ENCODE data around the gene IQGAP2.
A peak's percentile ranks its signal among the peaks of the same experiment; 100 is the strongest.

Gene IQGAP2

GRCh38 chr5:76499507-76500161 lies 96.5 kb downstream of the IQGAP2 start:
- TF ChIP-seq GATA3 (IDR thresholded peaks at IDR 0.05; ENCODE audit: low read depth, low read length) (no peak), GATA2 (IDR thresholded peaks at IDR 0.05; ENCODE audit: low read depth, low read length) (no peak)

- TF ChIP-seq GATA2 (IDR thresholded peaks at IDR 0.05; ENCODE audit: low read depth, low read length) (no peak), GATA3 (IDR thresholded peaks at IDR 0.05; ENCODE audit: low read depth, low read length) (no peak)
Observed at GRCh38 chr5:76500633-76501393, 97.7 kb downstream of the IQGAP2 start.

- TF ChIP-seq GATA2 (IDR thresholded peaks at IDR 0.05; ENCODE audit: low read depth, low read length) (no peak), GATA3 (IDR thresholded peaks at IDR 0.05; ENCODE audit: low read depth, low read length) (no peak)
Observed at GRCh38 chr5:76503929-76504328, 100.8 kb downstream of the IQGAP2 start.

- no peak for TF ChIP-seq GATA2 (IDR thresholded peaks at IDR 0.05; ENCODE audit: low read depth, low read length)
- TF ChIP-seq GATA3 (IDR thresholded peaks at IDR 0.05; ENCODE audit: low read depth, low read length): no peak
Observed at GRCh38 chr5:76504901-76505564, 101.9 kb downstream of the IQGAP2 start.

GRCh38 chr5:76513476-76513875 lies 110.4 kb downstream of the IQGAP2 start:
- TF ChIP-seq GATA3 (IDR thresholded peaks at IDR 0.05; ENCODE audit: low read depth, low read length): no peak
- no peak for TF ChIP-seq GATA2 (IDR thresholded peaks at IDR 0.05; ENCODE audit: low read depth, low read length)

- TF ChIP-seq GATA3 (IDR thresholded peaks at IDR 0.05; ENCODE audit: low read depth, low read length) (no peak), GATA2 (IDR thresholded peaks at IDR 0.05; ENCODE audit: low read depth, low read length) (peak; percentile 50)
Observed at GRCh38 chr5:76514292-76514691, 111.2 kb downstream of the IQGAP2 start.

GRCh38 chr5:76514713-76515112 lies 111.6 kb downstream of the IQGAP2 start:
- TF ChIP-seq GATA3 (IDR thresholded peaks at IDR 0.05; ENCODE audit: low read depth, low read length) (no peak), GATA2 (IDR thresholded peaks at IDR 0.05; ENCODE audit: low read depth, low read length) (no peak)

- TF ChIP-seq GATA3 (IDR thresholded peaks at IDR 0.05; ENCODE audit: low read depth, low read length) (no peak), GATA2 (IDR thresholded peaks at IDR 0.05; ENCODE audit: low read depth, low read length) (no peak)
Observed at GRCh38 chr5:76517334-76517733, 114.2 kb downstream of the IQGAP2 start.

GRCh38 chr5:76521240-76521758 lies 118.2 kb downstream of the IQGAP2 start:
- no peak for TF ChIP-seq GATA2 (IDR thresholded peaks at IDR 0.05; ENCODE audit: low read depth, low read length)
- no peak for TF ChIP-seq GATA3 (IDR thresholded peaks at IDR 0.05; ENCODE audit: low read depth, low read length)

GRCh38 chr5:76522103-76522935 lies 119.2 kb downstream of the IQGAP2 start:
- TF ChIP-seq GATA3 (IDR thresholded peaks at IDR 0.05; ENCODE audit: low read depth, low read length) (no peak), GATA2 (IDR thresholded peaks at IDR 0.05; ENCODE audit: low read depth, low read length) (no peak)

GRCh38 chr5:76524101-76524835 lies 121.2 kb downstream of the IQGAP2 start:
- no peak for TF ChIP-seq GATA3 (IDR thresholded peaks at IDR 0.05; ENCODE audit: low read depth, low read length)
- TF ChIP-seq GATA2 (IDR thresholded peaks at IDR 0.05; ENCODE audit: low read depth, low read length): no peak

- TF ChIP-seq GATA2 (IDR thresholded peaks at IDR 0.05; ENCODE audit: low read depth, low read length) (no peak), GATA3 (IDR thresholded peaks at IDR 0.05; ENCODE audit: low read depth, low read length) (no peak)
Observed at GRCh38 chr5:76524868-76525267, 121.8 kb downstream of the IQGAP2 start.

GRCh38 chr5:76525956-76526355 lies 122.9 kb downstream of the IQGAP2 start:
- TF ChIP-seq GATA2 (IDR thresholded peaks at IDR 0.05; ENCODE audit: low read depth, low read length) (no peak), GATA3 (IDR thresholded peaks at IDR 0.05; ENCODE audit: low read depth, low read length) (no peak)

Data from SH-SY5Y (cell line).